NCI-H2196 (cell line): Measurements from ENCODE around the gene CADPS.

Experiments used
- DNase-seq: peaks from one replicate; lab custom pipeline; 2025; ENCODE audit not compliant: unreplicated experiment; lab: John Stamatoyannopoulos, UW

Gene CADPS

DNA sequence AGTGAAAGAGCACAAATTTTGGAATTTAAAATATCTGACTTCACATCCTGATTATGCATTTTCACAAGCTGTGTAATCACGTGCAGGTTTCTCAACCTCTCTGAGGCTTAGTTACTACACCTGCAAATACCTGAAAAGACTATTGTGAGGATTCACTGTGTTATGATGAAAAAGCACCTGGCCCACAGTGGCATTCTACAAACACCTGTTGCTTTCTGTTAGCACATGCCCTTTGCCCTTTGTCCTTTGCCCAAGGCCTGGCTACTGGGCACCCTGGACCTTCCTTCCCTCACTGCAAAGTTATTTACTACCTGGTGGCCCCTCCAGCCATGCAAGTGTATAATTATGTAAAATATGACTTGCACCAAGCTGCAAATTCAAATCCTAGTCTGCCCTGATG is 227.5 kb downstream of the CADPS start:
- no peak for DNase-seq

DNA sequence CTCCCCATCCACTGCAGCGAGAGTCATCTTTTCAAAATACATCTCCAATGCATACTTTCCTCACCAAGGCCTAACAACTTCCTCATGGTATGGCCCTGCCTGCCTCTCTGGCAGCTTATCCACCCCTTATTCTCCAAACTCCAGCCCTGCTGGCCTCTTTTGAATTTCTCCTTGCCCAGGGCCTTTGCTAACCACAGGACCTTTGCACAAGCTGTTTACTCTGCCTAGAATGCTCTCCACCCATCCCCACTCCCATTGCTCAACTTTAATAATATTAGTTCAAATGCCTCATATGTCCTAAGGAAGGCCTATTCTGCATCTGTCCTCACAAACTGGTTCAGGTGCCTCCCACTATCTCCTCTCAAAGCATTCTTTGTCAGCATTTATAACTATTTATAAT is 230.7 kb downstream of the CADPS start:
- no peak for DNase-seq

DNA sequence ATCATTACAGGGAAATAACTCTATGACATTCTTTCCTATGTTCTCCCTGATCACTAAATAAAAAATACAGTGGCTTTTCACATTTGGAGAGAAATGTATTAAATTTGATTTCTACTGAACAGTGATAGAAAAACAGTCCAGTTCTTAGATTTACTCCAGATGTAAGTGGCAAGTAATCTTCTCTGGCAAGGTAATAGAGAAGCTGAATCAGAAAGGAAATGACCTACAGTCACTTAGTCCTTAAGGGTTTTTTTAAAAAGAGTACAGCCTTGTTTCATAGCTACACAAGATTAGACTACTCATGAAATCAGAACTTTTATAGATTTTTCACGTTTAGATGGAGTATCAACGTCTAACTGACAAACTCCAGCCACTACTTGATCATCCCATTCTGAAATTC is 236.9 kb downstream of the CADPS start:
- DNase-seq = no peak

DNA sequence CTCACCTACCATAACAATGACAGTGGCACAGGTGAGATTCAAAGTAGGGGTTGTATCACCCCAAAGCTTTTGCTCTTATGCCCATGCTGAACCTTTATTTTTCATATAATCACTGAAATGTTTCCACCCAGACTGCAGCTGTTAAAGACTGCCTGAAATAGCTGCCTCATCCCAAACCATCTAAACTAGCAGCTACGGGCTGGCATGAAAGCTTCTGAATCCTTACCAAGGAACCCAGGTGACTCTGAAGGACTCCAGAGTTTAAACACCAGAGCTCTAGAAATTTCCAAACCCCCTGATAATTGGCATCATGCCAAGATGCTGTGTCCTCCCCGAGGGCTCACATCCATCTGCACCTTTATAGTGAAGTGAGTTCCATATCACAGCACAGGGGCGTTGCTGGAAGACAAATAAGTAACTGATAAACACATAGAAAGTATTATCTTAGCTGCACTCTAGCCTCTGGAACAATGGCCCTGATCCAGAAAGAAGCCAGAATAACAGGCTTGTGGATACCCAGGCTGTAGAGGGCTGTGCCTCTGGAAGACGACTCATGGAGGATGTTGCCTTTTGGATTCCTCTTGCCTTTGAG is 238.9 kb downstream of the CADPS start:
- DNase-seq = no peak

- no peak for DNase-seq
Observed at GRCh38 chr3:62632510-62633294, 242.5 kb downstream of the CADPS start.

GRCh38 chr3:62631488-62631887 is 243.7 kb downstream of the CADPS start:
- no peak for DNase-seq

- no peak for DNase-seq
Observed at GRCh38 chr3:62630664-62631063, 244.6 kb downstream of the CADPS start.

DNA sequence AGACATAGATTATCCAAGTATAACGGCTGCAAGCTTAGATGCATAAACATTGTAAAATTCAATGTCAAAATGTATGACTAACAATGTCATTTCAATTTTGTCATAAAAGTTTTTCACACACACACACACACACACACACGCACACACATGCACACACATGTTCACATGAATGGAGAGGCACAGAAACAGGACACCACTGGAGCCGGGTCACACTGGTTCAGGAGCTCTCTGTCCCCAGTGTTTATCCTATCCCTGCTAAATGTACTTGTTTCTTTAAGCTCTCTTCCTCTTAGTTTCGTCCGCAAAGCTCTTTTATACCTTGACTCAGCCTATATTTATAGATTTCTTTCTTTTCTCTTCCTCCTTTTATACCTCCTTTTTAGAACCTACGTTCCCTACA is 249.9 kb downstream of the CADPS start:
- DNase-seq = no peak

- no peak for DNase-seq
Observed at GRCh38 chr3:62624185-62624584, 251.0 kb downstream of the CADPS start.

DNA sequence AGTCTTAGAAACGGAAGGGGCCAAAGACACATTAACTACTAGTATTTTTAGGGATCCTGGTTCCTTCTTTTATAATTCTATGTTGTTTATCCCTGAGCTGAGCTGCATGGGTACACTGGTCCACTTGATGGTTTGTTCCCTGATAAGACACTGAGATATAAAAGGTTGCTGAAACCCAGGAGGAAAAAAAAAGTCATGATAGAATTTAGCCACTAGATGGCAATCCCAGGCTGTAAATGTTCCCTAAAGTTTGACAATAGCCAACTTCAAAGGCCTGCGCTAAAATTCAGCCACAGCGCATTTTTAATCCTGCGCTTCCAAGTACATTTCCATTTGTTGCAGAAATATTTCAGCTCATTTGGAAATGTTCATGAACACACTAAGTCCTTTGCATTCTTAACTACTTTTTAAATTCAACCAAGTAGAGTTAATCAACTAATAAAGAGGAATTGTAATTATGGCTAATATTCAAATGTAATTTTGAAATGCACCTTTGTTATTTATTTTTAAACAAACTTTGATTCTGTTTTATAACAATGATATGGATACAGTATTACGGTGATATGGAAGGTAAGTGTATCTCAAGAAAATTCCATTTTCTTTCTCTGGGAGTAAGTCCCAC is 252.6 kb downstream of the CADPS start:
- peak; percentile 13 for DNase-seq

DNA sequence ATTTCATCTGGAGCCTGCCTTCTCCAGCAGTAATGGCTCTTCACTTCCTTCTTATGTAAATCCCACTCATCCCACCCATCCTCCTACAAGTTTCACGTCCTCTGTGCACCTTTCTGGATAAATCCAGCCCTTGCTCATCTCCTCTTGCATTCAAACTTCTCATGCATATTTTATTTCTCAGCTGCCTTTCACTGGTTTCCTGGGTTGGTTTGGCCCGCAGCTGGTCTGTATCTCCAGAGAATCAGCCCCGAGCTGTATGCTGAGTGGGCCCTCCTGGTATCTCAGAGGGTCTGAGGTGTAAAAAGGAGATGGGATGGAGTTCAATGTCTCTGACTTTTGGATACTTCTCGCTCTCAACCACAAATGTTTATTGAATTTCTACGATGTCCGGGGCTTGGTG is 253.3 kb downstream of the CADPS start:
- DNase-seq = no peak

GRCh38 chr3:62621176-62621575 is 254.0 kb downstream of the CADPS start:
- no peak for DNase-seq

- DNase-seq = no peak
Observed at GRCh38 chr3:62615258-62615849, 259.9 kb downstream of the CADPS start.

GRCh38 chr3:62614527-62614926 is 260.7 kb downstream of the CADPS start:
- no peak for DNase-seq

GRCh38 chr3:62611541-62612240 is 263.5 kb downstream of the CADPS start:
- no peak for DNase-seq

DNA sequence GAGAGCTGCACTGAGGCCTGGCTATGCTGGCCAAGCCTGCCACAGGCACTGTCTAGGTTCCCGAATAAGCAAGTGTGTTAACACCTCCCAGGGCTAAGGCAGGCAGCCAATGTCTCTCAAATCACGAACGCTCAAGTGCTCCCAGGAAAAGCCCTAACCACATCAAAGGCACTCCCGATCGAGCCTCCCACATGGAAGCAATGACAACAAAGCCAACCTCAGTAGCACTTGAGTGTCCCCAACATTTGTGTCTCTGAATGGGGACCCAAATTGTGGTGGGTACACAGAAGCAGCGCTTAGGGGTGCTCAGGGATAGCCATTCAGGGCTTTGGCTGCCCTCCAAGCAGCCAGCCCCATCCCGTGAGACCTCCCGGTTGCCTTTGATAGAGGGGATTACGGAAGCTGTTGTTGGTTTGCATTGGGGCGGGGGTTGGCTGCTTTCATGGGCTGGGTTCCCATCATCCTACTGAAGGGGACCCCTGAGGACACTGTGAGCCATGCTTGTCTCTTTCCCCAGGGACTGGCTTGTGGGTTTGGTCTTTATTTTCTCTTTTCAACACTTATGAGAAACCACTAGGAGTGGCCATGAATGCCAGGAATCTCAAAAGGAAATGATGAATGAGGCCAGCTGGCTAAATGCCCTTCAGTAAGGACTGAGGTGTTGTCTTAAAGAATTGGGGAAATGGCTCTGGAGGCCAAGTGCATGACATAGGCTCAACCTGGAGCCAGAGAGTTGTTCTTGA is 267.8 kb downstream of the CADPS start:
- DNase-seq = no peak

DNA sequence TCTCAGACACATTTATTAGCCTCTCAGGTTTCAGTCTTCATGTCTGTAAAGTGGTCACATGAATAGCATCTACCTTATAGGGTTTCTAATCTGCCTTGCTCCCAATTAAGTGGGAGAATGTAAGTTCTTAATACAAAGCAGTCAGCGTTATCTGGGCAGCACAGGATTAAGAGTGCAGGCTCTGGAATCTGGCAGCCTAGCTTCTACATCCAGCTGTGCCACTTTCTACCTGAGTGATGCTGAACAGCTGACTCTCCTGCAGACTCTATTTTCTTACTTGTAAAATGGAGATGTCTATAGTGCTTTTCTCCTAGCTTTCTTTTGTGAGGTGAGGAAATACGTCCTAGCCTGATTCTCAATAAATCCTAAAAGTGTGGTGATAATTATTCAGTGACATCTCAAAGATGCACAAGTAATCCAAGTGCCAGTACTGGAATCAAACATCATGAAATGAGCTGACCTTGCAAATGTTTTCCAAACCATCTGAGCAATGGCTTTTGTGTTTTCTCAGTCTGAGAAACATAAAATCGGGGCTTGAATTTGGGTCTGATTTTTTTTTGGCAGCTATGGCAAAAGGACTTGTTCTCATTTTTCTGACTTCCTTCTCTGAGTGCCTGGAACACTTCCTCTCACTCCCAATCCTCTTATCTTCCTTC is 269.7 kb downstream of the CADPS start:
- DNase-seq = no peak

GRCh38 chr3:62604751-62605351 is 270.4 kb downstream of the CADPS start:
- no peak for DNase-seq

DNA sequence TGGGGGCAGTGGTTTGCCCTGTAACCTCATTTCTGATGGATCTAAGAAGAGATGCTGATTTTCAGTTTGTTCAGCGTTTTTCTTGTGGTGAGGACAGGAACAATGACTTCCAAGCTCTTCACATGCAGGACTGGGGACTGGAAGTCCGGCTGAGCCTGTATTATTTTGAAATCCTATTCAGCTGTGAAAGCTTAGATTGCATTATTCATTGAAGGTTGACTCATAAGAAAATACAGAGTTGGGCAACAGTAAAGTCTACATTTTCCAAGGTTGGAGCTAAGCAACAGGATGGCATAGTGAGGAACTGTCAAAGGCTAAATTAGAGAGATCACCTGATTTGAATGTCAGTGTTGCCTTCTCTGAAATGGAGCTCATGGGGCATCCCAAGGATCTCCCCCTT is 270.9 kb downstream of the CADPS start:
- DNase-seq = no peak

GRCh38 chr3:62602987-62603386 is 272.2 kb downstream of the CADPS start:
- DNase-seq = no peak
